Measurements from ENCODE around the gene APOBEC3B. TPM values are rescaled to one million over a fixed set of nuclear protein-coding genes. Genes with fewer than 3 reads are reported as not detected.
"Not testable (repeated sequence)": the region's sequence is repeated elsewhere in the genome, so short reads cannot be mapped to it uniquely, and the experiment has no call there.

Gene APOBEC3B
- total and polyA plus RNA-seq, 2 donors (not counting 1 experiment from before 2014, with no cell fraction given), result 2.4 to 7.9 TPM

DNA sequence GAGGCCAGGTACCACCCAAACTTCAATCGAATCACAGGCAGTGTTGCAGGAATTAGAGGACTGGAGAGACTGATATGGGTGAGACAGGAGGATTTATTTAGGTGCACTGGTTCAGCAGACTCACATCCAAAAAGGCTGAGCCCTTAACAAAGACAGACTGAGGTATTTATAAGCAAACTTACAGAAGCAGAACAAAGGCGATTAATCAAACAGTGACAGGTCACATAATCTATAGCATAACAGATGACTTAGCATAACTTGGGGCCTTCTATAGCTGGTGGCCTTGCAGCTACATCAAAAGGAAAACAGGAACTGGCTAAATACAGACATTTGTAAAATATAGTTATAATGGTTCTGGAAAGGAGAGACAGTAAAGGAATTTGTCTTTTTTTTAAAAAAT, 2.1 kb downstream of the APOBEC3B start:
- Mint-ChIP-seq H3K27ac (peak overlapping the region; percentile 72), H3K4me3 (peak overlapping the region; percentile 42), H3K27me3 (no peaks in the 10 kb centered on the region), H3K4me1 (peaks cover 54% of the 10 kb centered on the region), H3K9me3 (ENCODE audit: insufficient read depth) (peaks cover 3% of the 10 kb centered on the region)
- ATAC-seq (ENCODE audit: low read depth) (no peak), DNase-seq (no peak)
- no peaks in the 10 kb centered on the region for H3K36me3 ChIP-seq (replicated peaks in 1 of 2; ENCODE audit: control extremely low read depth in 1 of 2, control insufficient read depth in 1 of 2, extremely low read depth in 1 of 2, insufficient read depth in 2 of 2, low read length in 1 of 2)
- WGBS (ENCODE audit: insufficient coverage), result 100% methylated on average over 1 of the region's 2 CpGs
- H3K9me3 ChIP-seq (ENCODE audit: control extremely low read depth in 1 of 3, control insufficient read depth in 2 of 3, insufficient read depth in 1 of 3, low read length in 2 of 3), result peaks cover 2 to 23% (median 3%) of the 10 kb centered on the region in 3 donors
- peaks cover 11 to 45% of the 10 kb centered on the region in 2 donors for H3K4me1 ChIP-seq (ENCODE audit: control insufficient read depth in 2 of 2, insufficient read depth in 2 of 2, low read length in 2 of 2)
- no peaks in the 10 kb centered on the region for H4K20me1 ChIP-seq (ENCODE audit: control insufficient read depth, insufficient read depth, low read length, poor library complexity, severe bottlenecking)
- no peak overlapping the region for H3K4me3 ChIP-seq (ENCODE audit: control extremely low read depth in 1 of 5, extremely low read depth in 1 of 5, insufficient read depth in 1 of 5, low read depth in 2 of 5, low read length in 4 of 5)
- peak overlapping the region; percentile 67 to 73 for H3K27ac ChIP-seq (ENCODE audit: low read length in 2 of 2)
- TF ChIP-seq, protein P1, sequence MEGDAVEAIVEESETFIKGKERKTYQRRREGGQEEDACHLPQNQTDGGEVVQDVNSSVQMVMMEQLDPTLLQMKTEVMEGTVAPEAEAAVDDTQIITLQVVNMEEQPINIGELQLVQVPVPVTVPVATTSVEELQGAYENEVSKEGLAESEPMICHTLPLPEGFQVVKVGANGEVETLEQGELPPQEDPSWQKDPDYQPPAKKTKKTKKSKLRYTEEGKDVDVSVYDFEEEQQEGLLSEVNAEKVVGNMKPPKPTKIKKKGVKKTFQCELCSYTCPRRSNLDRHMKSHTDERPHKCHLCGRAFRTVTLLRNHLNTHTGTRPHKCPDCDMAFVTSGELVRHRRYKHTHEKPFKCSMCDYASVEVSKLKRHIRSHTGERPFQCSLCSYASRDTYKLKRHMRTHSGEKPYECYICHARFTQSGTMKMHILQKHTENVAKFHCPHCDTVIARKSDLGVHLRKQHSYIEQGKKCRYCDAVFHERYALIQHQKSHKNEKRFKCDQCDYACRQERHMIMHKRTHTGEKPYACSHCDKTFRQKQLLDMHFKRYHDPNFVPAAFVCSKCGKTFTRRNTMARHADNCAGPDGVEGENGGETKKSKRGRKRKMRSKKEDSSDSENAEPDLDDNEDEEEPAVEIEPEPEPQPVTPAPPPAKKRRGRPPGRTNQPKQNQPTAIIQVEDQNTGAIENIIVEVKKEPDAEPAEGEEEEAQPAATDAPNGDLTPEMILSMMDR (IDR thresholded peaks at IDR 0.05), result no peak
- TF ChIP-seq EZH2 (IDR thresholded peaks at IDR 0.05; ENCODE audit: borderline replicate concordance, insufficient read depth, low read depth, low read length, poor library complexity, severe bottlenecking), result no peak
- no peaks in the 10 kb centered on the region for H3K79me2 ChIP-seq (ENCODE audit: control insufficient read depth, insufficient read depth, low read length)
- no peak overlapping the region for H3K9ac ChIP-seq (ENCODE audit: low read length)
- no peaks in the 10 kb centered on the region for H3K27me3 ChIP-seq (replicated peaks in 1 of 4; ENCODE audit: control extremely low read depth in 1 of 4, control insufficient read depth in 3 of 4, insufficient read depth in 4 of 4, low read length in 3 of 4)
- H2AFZ ChIP-seq (ENCODE audit: insufficient read depth, low read depth, low read length, poor library complexity, severe bottlenecking), result no peak overlapping the region
- no peak overlapping the region for H3K4me2 ChIP-seq (replicated peaks; ENCODE audit: low read depth, low read length, poor library complexity, severe bottlenecking)
- CTCF ChIA-PET, result interaction anchor here (0.7 to 7.1 kb wide), 6 partner anchors 19 to 1052 kb away, joined by 3 to 65 read pairs (median 4); no protein-coding TSS in a partner anchor
- POLR2A ChIA-PET, result interaction anchor here (0.7 to 1.9 kb wide), 2 partner anchors 83 to 149 kb away, joined by 3 to 6 read pairs; no protein-coding TSS in a partner anchor
- intact Hi-C loops (cut with micrococcal nuclease), result loop anchor here (5.0 kb wide), 1 partner anchor 112 kb away; the partner anchor contains the start of gene CBX6

DNA sequence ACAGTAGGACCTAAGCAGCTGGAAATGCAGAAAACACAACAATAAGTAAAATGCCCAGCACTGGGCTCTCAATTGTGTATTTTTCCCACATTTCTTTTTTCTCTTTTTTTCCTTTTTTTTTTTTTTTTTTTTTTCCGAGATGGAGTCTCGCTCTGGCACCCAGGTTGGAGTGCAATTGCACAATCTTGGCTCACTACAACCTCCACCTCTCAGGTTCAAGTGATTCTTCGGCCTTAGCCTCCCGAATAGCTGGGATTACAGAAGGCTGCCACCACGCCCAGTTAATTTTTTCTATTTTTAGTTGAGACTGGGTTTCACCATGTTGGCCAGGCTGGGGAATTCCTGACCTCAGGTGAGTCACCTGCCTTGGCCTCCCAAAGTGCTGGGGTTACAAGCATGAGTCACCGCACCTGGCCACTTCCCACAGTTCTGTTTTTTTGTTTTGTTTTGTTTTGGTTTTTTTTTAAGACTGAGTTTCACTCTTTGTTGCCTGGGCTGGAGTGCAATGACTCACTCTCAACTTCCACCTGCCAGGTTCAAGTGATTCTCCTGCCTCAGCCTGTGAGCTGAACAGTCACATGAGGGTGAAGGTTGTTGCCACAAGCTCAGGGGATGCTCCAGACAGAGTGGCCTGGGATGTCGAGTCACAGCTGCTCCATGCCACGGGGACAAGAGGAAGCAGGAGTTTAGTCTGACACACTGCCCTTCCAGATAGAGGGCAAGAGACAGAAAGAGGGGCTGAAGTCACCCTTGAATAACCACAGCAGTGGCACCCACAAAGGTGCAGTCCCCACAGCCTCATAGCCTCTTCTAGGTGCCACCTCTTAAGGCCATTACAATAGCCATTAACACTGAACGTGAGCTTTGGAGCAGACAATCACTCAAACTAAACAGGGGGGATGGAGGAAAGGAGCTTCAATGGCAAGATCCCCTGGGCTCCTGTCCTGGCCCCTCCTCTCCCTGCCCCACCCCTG, 2.9 kb downstream of the APOBEC3B start:
- H3K9me3 Mint-ChIP-seq (ENCODE audit: insufficient read depth); H2AFZ ChIP-seq (ENCODE audit: insufficient read depth, low read depth, low read length, poor library complexity, severe bottlenecking); H3K36me3 ChIP-seq (replicated peaks in 1 of 2; ENCODE audit: control extremely low read depth in 1 of 2, control insufficient read depth in 1 of 2, extremely low read depth in 1 of 2, insufficient read depth in 2 of 2, low read length in 1 of 2); H3K79me2 ChIP-seq (ENCODE audit: control insufficient read depth, insufficient read depth, low read length); H3K27me3 Mint-ChIP-seq; H3K4me3 ChIP-seq (ENCODE audit: control extremely low read depth in 1 of 5, extremely low read depth in 1 of 5, insufficient read depth in 1 of 5, low read depth in 2 of 5, low read length in 4 of 5); H4K20me1 ChIP-seq (ENCODE audit: control insufficient read depth, insufficient read depth, low read length, poor library complexity, severe bottlenecking); H3K9ac ChIP-seq (ENCODE audit: low read length); H3K27me3 ChIP-seq (replicated peaks in 1 of 4; ENCODE audit: control extremely low read depth in 1 of 4, control insufficient read depth in 3 of 4, insufficient read depth in 4 of 4, low read length in 3 of 4): not testable (repeated sequence)
- Mint-ChIP-seq H3K4me3 (peak overlapping the region; percentile 73), H3K27ac (peak overlapping the region; percentile 94), H3K4me1 (peaks cover 58% of the 10 kb centered on the region)
- ChIA-PET POLR2A (interaction anchor here (0.5 to 1.9 kb wide), 7 partner anchors 9 to 148 kb away, joined by 3 to 12 read pairs (median 3); no protein-coding TSS in a partner anchor), CTCF (interaction anchor here (0.7 to 7.1 kb wide), 5 partner anchors 18 to 1051 kb away, joined by 3 to 65 read pairs (median 5); no protein-coding TSS in a partner anchor)
- H3K9me3 ChIP-seq (ENCODE audit: control extremely low read depth in 1 of 3, control insufficient read depth in 2 of 3, insufficient read depth in 1 of 3, low read length in 2 of 3), result peaks cover 2 to 23% (median 3%) of the 10 kb centered on the region in 3 donors
- peak overlapping the region; percentile 26 for H3K4me2 ChIP-seq (replicated peaks; ENCODE audit: low read depth, low read length, poor library complexity, severe bottlenecking)
- ATAC-seq (ENCODE audit: low read depth) (peak; percentile 65), DNase-seq (peak; percentile 84)
- H3K4me1 ChIP-seq (ENCODE audit: control insufficient read depth in 2 of 2, insufficient read depth in 2 of 2, low read length in 2 of 2), result peaks cover 11 to 52% of the 10 kb centered on the region in 2 donors
- intact Hi-C loops (cut with micrococcal nuclease), result loop anchor here (5.0 kb wide), 1 partner anchor 113 kb away; the partner anchor contains the start of gene CBX6
- peak overlapping the region; percentile 67 to 73 for H3K27ac ChIP-seq (ENCODE audit: low read length in 2 of 2)
- 71% methylated on average over 7 of the region's 9 CpGs for WGBS (ENCODE audit: insufficient coverage)
